H9 (cell line): Measurements from ENCODE around the gene WFS1. TPM values are rescaled to one million over a fixed set of nuclear protein-coding genes. Genes with fewer than 3 reads are reported as not detected.
A peak's percentile ranks its signal among the peaks of the same experiment; 100 is the strongest.

Experiments
- DNase-seq: peaks from one replicate; pipeline ENCODE4 v3.0.0-alpha.2; 2017
- H2AFZ ChIP-seq: one replicate; pipeline ENCODE4 v1.6.1; 2013; ENCODE audit warnings: mild to moderate bottlenecking, low read length, control low read depth, moderate library complexity
- H2AK5ac ChIP-seq: 2 replicates; pipeline ENCODE4 v1.6.1; 2013; ENCODE audit warnings: low read length, control low read depth, mixed read lengths; ENCODE audit not compliant: insufficient read length
- H2BK120ac ChIP-seq: one replicate; pipeline ENCODE4 v1.6.1; 2013; ENCODE audit warnings: low read depth, mild to moderate bottlenecking, low read length, control low read depth, inconsistent platforms; ENCODE audit not compliant: poor library complexity, severe bottlenecking
- H2BK12ac ChIP-seq: 2 replicates; pipeline ENCODE4 v1.6.1; 2013; ENCODE audit warnings: low read length, control low read depth, mixed read lengths, low read depth; ENCODE audit not compliant: insufficient read length
- H2BK15ac ChIP-seq: 2 replicates; pipeline ENCODE4 v1.6.1; 2013; ENCODE audit warnings: low read depth, low read length, control low read depth
- H2BK20ac ChIP-seq: one replicate; pipeline ENCODE4 v1.6.1; 2013; ENCODE audit warnings: low read depth, mild to moderate bottlenecking, low read length, control low read depth, inconsistent platforms; ENCODE audit not compliant: poor library complexity, severe bottlenecking
- H2BK5ac ChIP-seq: 2 replicates; pipeline ENCODE4 v1.6.1; 2013; ENCODE audit warnings: low read length, control low read depth, mixed read lengths; ENCODE audit not compliant: insufficient read length
- H3K14ac ChIP-seq: 2 replicates; pipeline ENCODE4 v1.6.1; 2013; ENCODE audit warnings: low read length, control low read depth; ENCODE audit not compliant: insufficient read depth
- H3K18ac ChIP-seq: 2 replicates; pipeline ENCODE4 v1.6.1; 2013; ENCODE audit warnings: low read depth, mild to moderate bottlenecking, mixed read lengths, low read length, control low read depth; ENCODE audit not compliant: insufficient read length
- H3K23ac ChIP-seq: 2 replicates; pipeline ENCODE4 v1.6.1; 2013; ENCODE audit warnings: low read length, control low read depth, mixed read lengths, low read depth; ENCODE audit not compliant: insufficient read length
- H3K23me2 ChIP-seq: 2 replicates; pipeline ENCODE4 v1.6.1; 2013; ENCODE audit warnings: low read depth, mild to moderate bottlenecking, mixed read lengths, low read length, control low read depth; ENCODE audit not compliant: insufficient read length, poor library complexity, severe bottlenecking
- H3K27ac ChIP-seq: 2 replicates; pipeline ENCODE4 v1.5.1; 2013; ENCODE audit warnings: low read length, control low read depth, mixed read lengths, low read depth; ENCODE audit not compliant: insufficient read length
- H3K27me3 ChIP-seq: 2 replicates; pipeline ENCODE4 v1.6.1; 2013; ENCODE audit warnings: low read length, control low read depth, inconsistent platforms; ENCODE audit not compliant: insufficient read depth
- H3K4ac ChIP-seq: 2 replicates; pipeline ENCODE4 v1.6.1; 2013; ENCODE audit warnings: low read depth, mild to moderate bottlenecking, control low read depth, inconsistent platforms, low read length, moderate library complexity
- H3K4me1 ChIP-seq: 2 replicates; pipeline ENCODE4 v1.6.1; 2013; ENCODE audit warnings: low read length, control low read depth, inconsistent platforms; ENCODE audit not compliant: insufficient read depth
- H3K4me2 ChIP-seq: 2 replicates; pipeline ENCODE4 v1.6.1; 2013; ENCODE audit warnings: low read length, control low read depth, mixed read lengths; ENCODE audit not compliant: insufficient read length, insufficient read depth
- H3K56ac ChIP-seq: 2 replicates; pipeline ENCODE4 v1.6.1; 2013; ENCODE audit warnings: low read depth, mild to moderate bottlenecking, mixed read lengths, low read length, control low read depth; ENCODE audit not compliant: insufficient read length
- H3K79me1 ChIP-seq: 2 replicates; pipeline ENCODE4 v1.6.1; 2013; ENCODE audit warnings: low read depth, mild to moderate bottlenecking, moderate library complexity, low read length, control low read depth, inconsistent platforms; ENCODE audit not compliant: insufficient read depth, poor library complexity, severe bottlenecking
- H3K79me2 ChIP-seq: 2 replicates; pipeline ENCODE4 v1.6.1; 2013; ENCODE audit warnings: low read length, control low read depth, inconsistent platforms; ENCODE audit not compliant: insufficient read depth
- H3K9ac ChIP-seq: 2 replicates; pipeline ENCODE4 v1.6.1; 2013; ENCODE audit warnings: low read length, control low read depth, mixed read lengths; ENCODE audit not compliant: insufficient read length; ENCODE audit errors: extremely low read depth
- H3K9me3 ChIP-seq: one replicate; pipeline ENCODE4 v1.6.1; 2013; ENCODE audit warnings: low read depth, low read length, inconsistent platforms; ENCODE audit not compliant: control insufficient read depth
- H3T11ph ChIP-seq: one replicate; pipeline ENCODE4 v1.6.1; 2013; ENCODE audit warnings: mild to moderate bottlenecking, low read length, control low read depth, inconsistent platforms
- H4K20me1 ChIP-seq: one replicate; pipeline ENCODE4 v1.6.1; 2013; ENCODE audit not compliant: control insufficient read depth, insufficient read length, insufficient read depth
- H4K5ac ChIP-seq: 2 replicates; pipeline ENCODE4 v1.6.1; 2013; ENCODE audit warnings: low read depth, mild to moderate bottlenecking, mixed read lengths, low read length, control low read depth; ENCODE audit not compliant: insufficient read length
- H4K8ac ChIP-seq: replicated peaks from 2 replicates; pipeline ENCODE4 v1.6.1; 2013; ENCODE audit warnings: low read length, control low read depth, mixed read lengths, low read depth; ENCODE audit not compliant: insufficient read length
- H4K91ac ChIP-seq: 2 replicates; pipeline ENCODE4 v1.6.1; 2013; ENCODE audit warnings: low read depth, mild to moderate bottlenecking, moderate library complexity, mixed read lengths, low read length, control low read depth; ENCODE audit not compliant: insufficient read length
- H3K27ac Mint-ChIP-seq, 3 experiments: 2 replicates in 2 of 3; 3 replicates in 1 of 3; pipeline ENCODE4 v1.8.0; 2020 to 2021; ENCODE audit warnings: mixed read lengths in 3 of 3, mild to moderate bottlenecking in 1 of 3, moderate library complexity in 1 of 3
- H3K27me3 Mint-ChIP-seq: 2 replicates; pipeline ENCODE4 v1.8.0; 2021; ENCODE audit warnings: low read depth, mild to moderate bottlenecking, moderate library complexity, mixed read lengths
- H3K36me3 Mint-ChIP-seq, 3 experiments: 2 replicates in 2 of 3; 3 replicates in 1 of 3; pipeline ENCODE4 v1.8.0; 2020 to 2021; ENCODE audit warnings: low read depth in 3 of 3, mixed read lengths in 3 of 3; ENCODE audit not compliant: insufficient read depth in 1 of 3
- H3K4me1 Mint-ChIP-seq, 2 experiments: 2 replicates each; pipeline ENCODE4 v1.8.0; 2020; ENCODE audit warnings: mixed read lengths in 2 of 2
- H3K4me3 Mint-ChIP-seq, 2 experiments: 2 replicates in 1 of 2; 3 replicates in 1 of 2; pipeline ENCODE4 v1.8.0; 2020 to 2021; ENCODE audit warnings: mild to moderate bottlenecking in 2 of 2, mixed read lengths in 2 of 2, moderate library complexity in 1 of 2
- H3K9me3 Mint-ChIP-seq, 2 experiments: 2 replicates in 1 of 2; 3 replicates in 1 of 2; pipeline ENCODE4 v1.8.0; 2020; ENCODE audit warnings: mild to moderate bottlenecking in 2 of 2, mixed read lengths in 2 of 2, moderate library complexity in 1 of 2
- WGBS: extraction: QIAGEN DNeasy Blood & Tissue Kit; methylation state at CpG from one replicate; pipeline ENCODE4 v1.1.7; 2013; ENCODE audit warnings: missing lambda C conversion rate, low lambda C conversion rate, mixed read lengths; ENCODE audit not compliant: insufficient read length; ENCODE audit errors: extremely low coverage; 5-methylcytosine and 5-hydroxymethylcytosine counted together
- total RNA-seq: library from RNA; stranded (reverse); gene quantifications from 2 replicates; pipeline ENCODE4 v1.2.1, GENCODE V29; 2021
- TF ChIP-seq, protein P1 (sequence below): fragments of 200-600 bp; sonication (generic); conservative IDR thresholded peaks from 3 replicates; pipeline ENCODE4 v1.8.0; 2021; ENCODE audit warnings: antibody characterized with exemption, mild to moderate bottlenecking

WFS1 gene
- total RNA-seq, 1 experiment from 2014 or later = 18.9 TPM

DNA sequence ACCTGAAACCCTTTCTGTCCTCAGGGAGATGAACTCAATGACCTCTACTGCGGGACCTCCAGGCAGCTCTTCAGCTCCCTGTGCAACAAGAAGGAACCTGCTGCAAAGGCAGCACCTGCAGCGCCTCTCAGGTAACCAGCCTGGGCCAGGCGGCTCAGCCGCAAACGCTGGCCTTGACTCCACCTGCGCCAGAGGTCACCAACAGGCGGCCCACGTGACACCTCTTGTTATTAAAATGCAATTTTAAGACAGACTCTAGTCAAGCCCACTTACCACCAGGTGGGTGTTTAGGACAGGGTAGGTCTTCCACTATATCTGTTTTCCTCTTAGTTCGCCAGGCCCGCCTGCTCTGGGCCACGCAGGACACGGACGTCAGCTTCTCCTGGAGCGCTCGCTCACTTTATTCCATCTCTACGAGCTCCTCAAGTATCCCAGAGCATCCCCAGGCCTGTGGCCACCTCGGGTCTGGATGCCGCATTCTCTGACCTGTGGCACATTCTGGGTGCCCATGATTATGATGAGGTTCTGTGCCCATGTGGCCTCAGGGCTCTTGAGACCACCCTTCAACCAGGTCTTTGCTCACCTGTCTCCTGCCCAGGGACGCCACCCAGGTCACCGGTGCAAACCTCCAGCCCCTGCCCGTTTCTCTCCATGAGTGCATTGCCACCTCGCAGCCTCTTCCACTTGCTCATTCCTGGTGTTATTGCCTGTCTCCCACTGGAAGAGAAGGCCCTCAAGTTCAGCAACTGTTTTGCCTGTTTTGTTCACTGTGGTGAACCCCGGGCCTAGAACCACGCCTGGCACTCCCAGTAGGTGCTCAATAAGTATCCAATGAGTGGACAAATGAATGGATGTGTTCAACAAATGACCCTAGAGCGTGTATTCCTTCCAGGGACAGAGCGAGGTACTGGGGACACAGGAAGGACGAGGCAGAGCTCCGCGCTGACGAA lies 36.5 kb upstream of the WFS1 start:
- Mint-ChIP-seq H3K36me3 (no peaks in the 10 kb centered on the region), H3K4me3 (no peak overlapping the region), H3K9me3 (no peaks in the 10 kb centered on the region), H3K27ac (no peak overlapping the region), H3K4me1 (peaks cover 0 to 10% of the 10 kb centered on the region in 2 experiments; a peak in 2 of 4 replicates), H3K27me3 (peaks cover 5% of the 10 kb centered on the region; the same call in 1 of the 2 replicates)
- Histone ChIP-seq H3K23me2 (no peaks in the 10 kb centered on the region), H3K18ac (no peak overlapping the region), H3K4me1 (no peaks in the 10 kb centered on the region), H3T11ph (no peak overlapping the region), H3K79me1 (no peaks in the 10 kb centered on the region), H2AK5ac (no peak overlapping the region), H2BK12ac (no peak overlapping the region), H4K20me1 (no peaks in the 10 kb centered on the region), H3K56ac (no peak overlapping the region), H3K9ac (no peak overlapping the region), H2BK20ac (no peak overlapping the region), H3K79me2 (no peaks in the 10 kb centered on the region), H3K4ac (no peak overlapping the region), H3K9me3 (no peaks in the 10 kb centered on the region), H2AFZ (no peak overlapping the region), H3K23ac (no peak overlapping the region), H2BK120ac (no peak overlapping the region), H3K27me3 (no peaks in the 10 kb centered on the region), H3K14ac (no peak overlapping the region; the same call in 1 of the 2 replicates), H2BK5ac (no peak overlapping the region), H3K4me2 (no peak overlapping the region), H2BK15ac (no peak overlapping the region), H4K5ac (no peak overlapping the region), H3K27ac (no peak overlapping the region), H4K8ac (no peak overlapping the region), H4K91ac (no peak overlapping the region)
- no CpG with 5 or more reads among the region's 30 CpGs for WGBS
- peak; percentile 41 for DNase-seq
- TF ChIP-seq, protein P1, sequence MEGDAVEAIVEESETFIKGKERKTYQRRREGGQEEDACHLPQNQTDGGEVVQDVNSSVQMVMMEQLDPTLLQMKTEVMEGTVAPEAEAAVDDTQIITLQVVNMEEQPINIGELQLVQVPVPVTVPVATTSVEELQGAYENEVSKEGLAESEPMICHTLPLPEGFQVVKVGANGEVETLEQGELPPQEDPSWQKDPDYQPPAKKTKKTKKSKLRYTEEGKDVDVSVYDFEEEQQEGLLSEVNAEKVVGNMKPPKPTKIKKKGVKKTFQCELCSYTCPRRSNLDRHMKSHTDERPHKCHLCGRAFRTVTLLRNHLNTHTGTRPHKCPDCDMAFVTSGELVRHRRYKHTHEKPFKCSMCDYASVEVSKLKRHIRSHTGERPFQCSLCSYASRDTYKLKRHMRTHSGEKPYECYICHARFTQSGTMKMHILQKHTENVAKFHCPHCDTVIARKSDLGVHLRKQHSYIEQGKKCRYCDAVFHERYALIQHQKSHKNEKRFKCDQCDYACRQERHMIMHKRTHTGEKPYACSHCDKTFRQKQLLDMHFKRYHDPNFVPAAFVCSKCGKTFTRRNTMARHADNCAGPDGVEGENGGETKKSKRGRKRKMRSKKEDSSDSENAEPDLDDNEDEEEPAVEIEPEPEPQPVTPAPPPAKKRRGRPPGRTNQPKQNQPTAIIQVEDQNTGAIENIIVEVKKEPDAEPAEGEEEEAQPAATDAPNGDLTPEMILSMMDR = no peak
